ENCODE data around the gene LGI2.

GRCh38 chr4:25063116-25063515 is 32.4 kb upstream of the LGI2 start:
- TF ChIP-seq, protein P1, sequence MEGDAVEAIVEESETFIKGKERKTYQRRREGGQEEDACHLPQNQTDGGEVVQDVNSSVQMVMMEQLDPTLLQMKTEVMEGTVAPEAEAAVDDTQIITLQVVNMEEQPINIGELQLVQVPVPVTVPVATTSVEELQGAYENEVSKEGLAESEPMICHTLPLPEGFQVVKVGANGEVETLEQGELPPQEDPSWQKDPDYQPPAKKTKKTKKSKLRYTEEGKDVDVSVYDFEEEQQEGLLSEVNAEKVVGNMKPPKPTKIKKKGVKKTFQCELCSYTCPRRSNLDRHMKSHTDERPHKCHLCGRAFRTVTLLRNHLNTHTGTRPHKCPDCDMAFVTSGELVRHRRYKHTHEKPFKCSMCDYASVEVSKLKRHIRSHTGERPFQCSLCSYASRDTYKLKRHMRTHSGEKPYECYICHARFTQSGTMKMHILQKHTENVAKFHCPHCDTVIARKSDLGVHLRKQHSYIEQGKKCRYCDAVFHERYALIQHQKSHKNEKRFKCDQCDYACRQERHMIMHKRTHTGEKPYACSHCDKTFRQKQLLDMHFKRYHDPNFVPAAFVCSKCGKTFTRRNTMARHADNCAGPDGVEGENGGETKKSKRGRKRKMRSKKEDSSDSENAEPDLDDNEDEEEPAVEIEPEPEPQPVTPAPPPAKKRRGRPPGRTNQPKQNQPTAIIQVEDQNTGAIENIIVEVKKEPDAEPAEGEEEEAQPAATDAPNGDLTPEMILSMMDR (IDR thresholded peaks at IDR 0.05) = no peak
- TF ChIP-seq POLR2AphosphoS5 (IDR thresholded peaks at IDR 0.05; ENCODE audit: insufficient read depth in 1 of 2, low read depth in 1 of 2) = no peak

All from vagina (tissue), 2 donors.